HFFc6 (cell line): ENCODE results near the gene PIGK. TPM values are rescaled to one million over a fixed set of nuclear protein-coding genes. Genes with fewer than 3 reads are reported as not detected.
"Not testable (repeated sequence)": the region's sequence is repeated elsewhere in the genome, so short reads cannot be mapped to it uniquely, and the experiment has no call there.

ENCODE experiments used
- DNase-seq: peaks from one replicate; pipeline ENCODE4 v3.0.0-alpha.2; 2018
- H3K27ac Mint-ChIP-seq: 2 replicates; pipeline ENCODE4 v1.8.0; 2020; ENCODE audit warnings: mild to moderate bottlenecking, mixed read lengths
- H3K27me3 Mint-ChIP-seq: 2 replicates; pipeline ENCODE4 v1.8.0; 2021; ENCODE audit warnings: mild to moderate bottlenecking, moderate library complexity, mixed read lengths; ENCODE audit not compliant: insufficient read depth
- H3K36me3 Mint-ChIP-seq: 2 replicates; pipeline ENCODE4 v1.8.0; 2021; ENCODE audit warnings: low read depth, mixed read lengths
- H3K4me1 Mint-ChIP-seq: 2 replicates; pipeline ENCODE4 v1.8.0; 2020; ENCODE audit warnings: low read depth, mixed read lengths
- H3K4me3 Mint-ChIP-seq: 2 replicates; pipeline ENCODE4 v1.8.0; 2020; ENCODE audit warnings: mild to moderate bottlenecking, moderate library complexity, mixed read lengths
- H3K9me3 Mint-ChIP-seq: 2 replicates; pipeline ENCODE4 v1.8.0; 2020; ENCODE audit warnings: mild to moderate bottlenecking, mixed read lengths
- CTCF ChIP-seq: fragments of 200-600 bp; sonication (generic); IDR thresholded peaks from 2 replicates; pipeline ENCODE4 v1.5.0; 2021; ENCODE audit warnings: antibody characterized with exemption, mild to moderate bottlenecking
- total RNA-seq, 6 experiments: library from RNA; stranded (reverse); fragmentation: NEBNext Ultra II Directional; extraction: Animal tissue kit (Norgen Biotek cat#: 25700); gene quantifications; 2 replicates in 1 of 6; 3 replicates in 5 of 6; pipeline ENCODE4 v1.2.3, GENCODE V29; 2021

The PIGK gene
- total RNA-seq, 6 experiments from 2014 or later: 55.4 to 77.9 (median 65.5) TPM

GRCh38 chr1:77220687-77221463 is 1.6 kb upstream of the PIGK start:
- no peak for TF ChIP-seq CTCF
- Mint-ChIP-seq H3K4me3 (peak overlapping the region; percentile 99), H3K27ac (0 out of 2 replicates have a peak overlapping the region, but pooled peaks have one; percentile 36), H3K36me3 (peaks cover 21% of the 10 kb centered on the region), H3K4me1 (peaks cover 32% of the 10 kb centered on the region), H3K27me3 (no peaks in the 10 kb centered on the region), H3K9me3 (no peaks in the 10 kb centered on the region)
- DNase-seq: no peak

GRCh38 chr1:77218477-77219165 is 609 bp downstream of the PIGK start:
- no peak for TF ChIP-seq CTCF
- no peak for DNase-seq
- H3K9me3 Mint-ChIP-seq: no peaks in the 10 kb centered on the region
- H3K36me3 Mint-ChIP-seq: peaks cover 21% of the 10 kb centered on the region
- no peaks in the 10 kb centered on the region for H3K27me3 Mint-ChIP-seq
- peak overlapping the region; percentile 89 for H3K27ac Mint-ChIP-seq
- H3K4me3 Mint-ChIP-seq: peak overlapping the region; percentile 99
- peaks cover 52% of the 10 kb centered on the region for H3K4me1 Mint-ChIP-seq

GRCh38 chr1:77204043-77204442 is 15.2 kb downstream of the PIGK start:
- peaks cover 30% of the 10 kb centered on the region for H3K36me3 Mint-ChIP-seq
- not testable (repeated sequence) for H3K27me3 Mint-ChIP-seq, DNase-seq, H3K4me3 Mint-ChIP-seq, H3K4me1 Mint-ChIP-seq, H3K9me3 Mint-ChIP-seq, H3K27ac Mint-ChIP-seq

- Mint-ChIP-seq H3K4me3 (no peak overlapping the region), H3K27me3 (no peaks in the 10 kb centered on the region), H3K36me3 (peaks cover 30% of the 10 kb centered on the region), H3K27ac (no peak overlapping the region), H3K4me1 (no peaks in the 10 kb centered on the region), H3K9me3 (peaks cover 8% of the 10 kb centered on the region)
- DNase-seq: no peak
- TF ChIP-seq CTCF: no peak
Measured at GRCh38 chr1:77202751-77203150, 16.5 kb downstream of the PIGK start.

GRCh38 chr1:77200806-77201205 is 18.4 kb downstream of the PIGK start:
- DNase-seq: no peak
- H3K27me3 Mint-ChIP-seq: no peaks in the 10 kb centered on the region
- no peak for TF ChIP-seq CTCF
- H3K4me3 Mint-ChIP-seq: no peak overlapping the region
- H3K9me3 Mint-ChIP-seq: peaks cover 8% of the 10 kb centered on the region
- peaks cover 35% of the 10 kb centered on the region for H3K36me3 Mint-ChIP-seq
- H3K27ac Mint-ChIP-seq: no peak overlapping the region
- H3K4me1 Mint-ChIP-seq: no peaks in the 10 kb centered on the region

GRCh38 chr1:77200293-77200692 is 18.9 kb downstream of the PIGK start:
- no peak for TF ChIP-seq CTCF
- no peaks in the 10 kb centered on the region; the same call in 1 of the 2 replicates for H3K4me1 Mint-ChIP-seq
- H3K9me3 Mint-ChIP-seq: peaks cover 8% of the 10 kb centered on the region
- H3K4me3 Mint-ChIP-seq: no peak overlapping the region
- H3K27me3 Mint-ChIP-seq: no peaks in the 10 kb centered on the region
- DNase-seq: no peak
- peaks cover 30% of the 10 kb centered on the region for H3K36me3 Mint-ChIP-seq
- no peak overlapping the region; the same call in 1 of the 2 replicates for H3K27ac Mint-ChIP-seq
